Hepatocyte (in vitro differentiated cells): ENCODE measurements around the gene RASGRP3. TPM values are rescaled to one million over a fixed set of nuclear protein-coding genes. Genes with fewer than 3 reads are reported as not detected.

Experiments
- DNase-seq: peaks from one replicate; pipeline ENCODE4 v3.0.0-alpha.2; 2016; ENCODE audit warnings: low spot score
- H2AFZ ChIP-seq: fragments of 200-600 bp; sonication (generic); 2 replicates; pipeline ENCODE4 v1.6.0; 2016; ENCODE audit warnings: antibody characterized with exemption, mild to moderate bottlenecking
- H3K27ac ChIP-seq: fragments of 200-600 bp; sonication (generic); 2 replicates; pipeline ENCODE4 v1.5.1; 2016; ENCODE audit warnings: mild to moderate bottlenecking
- H3K27me3 ChIP-seq: fragments of 200-600 bp; sonication (generic); 2 replicates; pipeline ENCODE4 v1.6.1; 2016
- H3K36me3 ChIP-seq: fragments of 200-600 bp; sonication (generic); replicated peaks from 2 replicates; pipeline ENCODE4 v1.5.1; 2016; ENCODE audit warnings: low read depth; ENCODE audit not compliant: insufficient read depth
- H3K4me1 ChIP-seq: fragments of 200-600 bp; sonication (generic); 2 replicates; pipeline ENCODE4 v1.5.1; 2016; ENCODE audit warnings: mild to moderate bottlenecking, moderate library complexity; ENCODE audit not compliant: insufficient read depth
- H3K4me2 ChIP-seq: fragments of 200-600 bp; sonication (generic); 2 replicates; pipeline ENCODE4 v1.6.0; 2016
- H3K4me3 ChIP-seq: fragments of 200-600 bp; sonication (generic); 2 replicates; pipeline ENCODE4 v1.5.1; 2016; ENCODE audit warnings: mild to moderate bottlenecking
- H3K79me2 ChIP-seq: fragments of 200-600 bp; sonication (generic); 2 replicates; pipeline ENCODE4 v1.6.0; 2017; ENCODE audit warnings: mild to moderate bottlenecking
- H3K9me2 ChIP-seq: fragments of 200-600 bp; sonication (generic); replicated peaks from 2 replicates; pipeline ENCODE4 v1.6.0; 2017; ENCODE audit warnings: mild to moderate bottlenecking; ENCODE audit not compliant: insufficient read depth
- H3K9me3 ChIP-seq: fragments of 200-600 bp; sonication (generic); 2 replicates; pipeline ENCODE4 v1.5.1; 2016; ENCODE audit warnings: low read depth, mild to moderate bottlenecking
- H4K20me1 ChIP-seq: fragments of 200-600 bp; sonication (generic); 2 replicates; pipeline ENCODE4 v1.6.0; 2016; ENCODE audit warnings: mild to moderate bottlenecking; ENCODE audit not compliant: insufficient read depth, poor library complexity, severe bottlenecking
- CTCF ChIP-seq: fragments of 200-600 bp; sonication (generic); IDR thresholded peaks from 2 replicates; pipeline ENCODE4 v1.5.1; 2016; ENCODE audit warnings: antibody characterized with exemption, mild to moderate bottlenecking; ENCODE audit not compliant: poor library complexity
- EZH2 ChIP-seq: fragments of 200-600 bp; sonication (generic); IDR thresholded peaks from 2 replicates; pipeline ENCODE4 v1.6.1; 2016; ENCODE audit warnings: antibody characterized with exemption, mild to moderate bottlenecking, borderline replicate concordance
- EZH2phosphoT487 ChIP-seq: fragments of 200-600 bp; sonication (generic); IDR thresholded peaks from one replicate; pipeline ENCODE4 v1.6.1; 2018; ENCODE audit warnings: antibody characterized with exemption, mild to moderate bottlenecking, low read depth, moderate library complexity; ENCODE audit not compliant: unreplicated experiment, severe bottlenecking
- WGBS: methylation state at CpG from one replicate; pipeline ENCODE4 v1.1.6; 2016; ENCODE audit warnings: low lambda C conversion rate; ENCODE audit errors: missing lambda C conversion rate; 5-methylcytosine and 5-hydroxymethylcytosine counted together
- polyA plus RNA-seq: library from polyadenylated mRNA; unstranded; fragments of >200 nt; fragmentation: Nextera tagmentation; extraction: Ambion mirVana; gene quantifications from 2 replicates; pipeline ENCODE4 v1.2.1, GENCODE V29; 2016
- total RNA-seq: library from RNA; depleted of rRNA; stranded (reverse); fragments of >200 nt; gene quantifications from 2 replicates; pipeline ENCODE4 v1.2.3, GENCODE V29; 2014

The RASGRP3 gene
- total and polyA plus RNA-seq, 2 experiments from 2014 or later: 1.7 to 8.6 TPM

- no peaks in the 10 kb centered on the region for H3K27me3 ChIP-seq
- no peaks in the 10 kb centered on the region for H3K4me1 ChIP-seq
- DNase-seq: no peak
- H2AFZ ChIP-seq: no peak overlapping the region
- no peaks in the 10 kb centered on the region for H4K20me1 ChIP-seq
- TF ChIP-seq EZH2phosphoT487 (no peak), EZH2 (no peak), CTCF (no peak)
- no peaks in the 10 kb centered on the region for H3K9me3 ChIP-seq
- 75% methylated on average over 1 of the region's 1 CpG for WGBS
- no peak overlapping the region for H3K4me3 ChIP-seq
- H3K9me2 ChIP-seq: no peaks in the 10 kb centered on the region
- no peaks in the 10 kb centered on the region for H3K79me2 ChIP-seq
- H3K4me2 ChIP-seq: no peak overlapping the region
- H3K27ac ChIP-seq: no peak overlapping the region
- no peaks in the 10 kb centered on the region for H3K36me3 ChIP-seq
Observed at GRCh38 chr2:33430856-33431255, 45.6 kb upstream of the RASGRP3 start.

- H4K20me1 ChIP-seq: no peaks in the 10 kb centered on the region
- H2AFZ ChIP-seq: no peak overlapping the region
- H3K4me2 ChIP-seq: no peak overlapping the region
- no peak for TF ChIP-seq CTCF
- no peak for TF ChIP-seq EZH2
- TF ChIP-seq EZH2phosphoT487: no peak
- H3K4me1 ChIP-seq: no peaks in the 10 kb centered on the region
- H3K9me3 ChIP-seq: no peaks in the 10 kb centered on the region
- DNase-seq: no peak
- no peaks in the 10 kb centered on the region for H3K27me3 ChIP-seq
- no peaks in the 10 kb centered on the region for H3K79me2 ChIP-seq
- no peak overlapping the region for H3K27ac ChIP-seq
- no peaks in the 10 kb centered on the region for H3K9me2 ChIP-seq
- WGBS: 93% methylated on average over 2 of the region's 2 CpGs
- H3K36me3 ChIP-seq: no peaks in the 10 kb centered on the region
- H3K4me3 ChIP-seq: no peak overlapping the region
Observed at GRCh38 chr2:33432871-33433270, 43.6 kb upstream of the RASGRP3 start.

GRCh38 chr2:33433279-33434235 lies 42.9 kb upstream of the RASGRP3 start:
- H3K9me3 ChIP-seq: no peaks in the 10 kb centered on the region
- no peak overlapping the region for H2AFZ ChIP-seq

More at GRCh38 chr2:33433279-33434235, 42.9 kb upstream of the RASGRP3 start:
- H3K36me3 ChIP-seq: no peaks in the 10 kb centered on the region
- TF ChIP-seq EZH2phosphoT487: no peak
- no peak for TF ChIP-seq CTCF
- no peak for TF ChIP-seq EZH2
- H3K4me3 ChIP-seq: no peak overlapping the region
- no peak overlapping the region for H3K27ac ChIP-seq
- WGBS: 91% methylated on average over 7 of the region's 7 CpGs
- H3K4me2 ChIP-seq: no peak overlapping the region
- DNase-seq: no peak
- H3K27me3 ChIP-seq: no peaks in the 10 kb centered on the region
- H3K4me1 ChIP-seq: no peaks in the 10 kb centered on the region
- no peaks in the 10 kb centered on the region for H3K79me2 ChIP-seq
- H4K20me1 ChIP-seq: no peaks in the 10 kb centered on the region
- H3K9me2 ChIP-seq: no peaks in the 10 kb centered on the region
